Right renal pelvis (tissue), 4 donors: Measurements from ENCODE around the gene SLC24A3. TPM values are rescaled to one million over a fixed set of nuclear protein-coding genes. Genes with fewer than 3 reads are reported as not detected.
A peak's percentile ranks its signal among the peaks of the same experiment; 100 is the strongest.

Experiments
- DNase-seq, 4 donors: peaks; one replicate each; pipeline ENCODE4 v3.0.0-alpha.2; 2013; ENCODE audit warnings: low read depth in 4 of 4, low spot score in 3 of 4, missing footprints in 1 of 4
- polyA plus RNA-seq, 4 donors: library from polyadenylated mRNA; unstranded; fragments of 120-200 nt; gene quantifications; one replicate each; pipeline ENCODE4 v1.2.1, GENCODE V29; 2013; ENCODE audit not compliant: insufficient read length in 4 of 4

SLC24A3 gene
- polyA plus RNA-seq, 4 donors, result 4.5 to 5.9 (median 4.6) TPM

DNA sequence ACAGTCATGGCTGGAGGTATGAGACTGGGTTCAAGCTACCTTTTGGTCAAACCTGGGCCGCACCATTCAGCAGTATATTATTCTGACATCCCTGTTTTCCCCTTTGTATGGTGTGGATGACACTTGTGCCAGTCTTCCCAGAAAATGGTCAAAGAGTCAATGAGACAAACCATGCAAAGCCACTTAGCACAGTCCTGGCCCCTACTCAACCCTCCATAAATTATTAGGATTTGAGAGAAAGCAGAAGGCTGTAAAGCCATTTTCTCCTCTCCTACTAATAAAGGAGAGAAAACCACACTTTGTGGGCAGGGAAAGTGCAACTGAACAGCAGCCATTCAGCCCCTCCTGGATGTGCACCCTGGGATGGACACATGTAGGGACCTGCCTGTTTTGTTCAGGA is 236.2 kb downstream of the SLC24A3 start:
- no peak for DNase-seq

GRCh38 chr20:19449051-19449450 is 236.6 kb downstream of the SLC24A3 start:
- no peak for DNase-seq

DNA sequence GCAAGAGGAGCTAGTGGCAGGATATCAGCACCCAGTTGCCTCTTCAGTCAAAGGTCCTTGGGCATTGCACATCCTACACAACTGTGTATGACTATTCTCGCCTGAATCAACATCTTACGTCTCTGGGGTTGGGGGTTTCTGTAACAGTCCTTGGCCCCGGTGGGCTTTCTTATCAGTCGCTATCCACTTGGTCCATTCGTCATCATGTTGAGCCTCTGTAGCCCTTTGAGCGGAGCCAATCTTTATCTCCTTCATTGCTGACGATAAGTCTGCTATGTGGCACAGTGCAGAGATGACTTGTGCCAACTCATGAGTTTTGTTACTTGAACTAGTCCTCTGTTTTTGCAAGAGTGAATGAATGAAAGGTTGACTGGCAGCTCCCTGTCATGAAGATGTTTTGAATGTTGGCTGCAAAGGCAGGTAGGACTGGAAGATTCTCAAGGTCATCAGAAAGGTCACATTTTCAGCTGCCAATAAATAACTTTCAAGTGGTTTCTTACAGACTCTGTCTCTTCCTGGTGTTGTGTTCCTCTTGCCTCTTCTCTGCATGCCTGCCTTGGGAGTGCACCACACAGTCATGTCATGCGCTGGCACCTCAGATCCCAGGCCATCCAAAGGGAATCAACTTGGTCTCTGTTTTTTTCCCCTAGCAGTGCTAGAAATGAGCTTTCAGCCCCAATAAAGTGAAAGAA is 238.9 kb downstream of the SLC24A3 start:
- DNase-seq, result no peak

GRCh38 chr20:19451923-19452295 is 239.5 kb downstream of the SLC24A3 start:
- DNase-seq, result no peak

DNA sequence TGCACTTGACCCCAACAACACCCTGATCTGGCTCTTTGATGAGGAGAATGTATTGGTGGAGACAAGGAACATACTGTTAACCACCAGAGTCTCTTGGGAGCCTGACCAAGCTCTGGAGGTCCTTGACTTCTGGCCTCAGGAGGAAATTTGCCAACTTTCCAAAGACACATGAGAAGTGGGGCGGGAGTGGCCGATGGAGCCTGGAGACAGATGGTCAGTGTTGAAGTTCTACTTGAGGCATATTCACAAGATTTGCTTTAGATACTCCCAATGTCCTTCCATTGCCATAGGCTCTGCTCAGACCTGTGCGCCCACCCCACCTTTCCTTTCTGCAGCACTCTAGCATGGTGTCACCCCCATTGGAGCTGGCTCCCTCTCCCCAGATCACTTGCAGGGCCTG is 241.0 kb downstream of the SLC24A3 start:
- no peak for DNase-seq

DNA sequence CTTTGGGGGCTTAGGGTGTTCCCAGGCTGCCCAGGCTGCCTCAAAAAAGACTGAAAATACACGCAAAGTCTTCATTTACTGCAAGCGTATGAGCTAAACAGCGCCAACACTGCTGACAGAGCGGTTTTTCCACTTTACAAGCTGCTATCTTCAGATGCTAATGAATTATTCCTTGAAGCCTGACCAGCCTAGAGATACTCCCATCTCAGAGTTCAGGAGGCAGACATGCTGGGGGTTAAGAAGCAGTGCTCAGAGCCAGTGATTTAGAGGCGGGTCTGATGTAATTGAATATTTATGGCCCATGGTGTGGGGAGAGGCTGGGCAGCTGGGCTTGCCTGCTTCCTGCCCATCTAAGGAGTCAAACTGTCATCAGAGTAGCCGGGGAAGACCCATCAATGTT is 241.4 kb downstream of the SLC24A3 start:
- DNase-seq, result peak in 3 of 4 donors; percentile 34 to 68 (median 61)

DNA sequence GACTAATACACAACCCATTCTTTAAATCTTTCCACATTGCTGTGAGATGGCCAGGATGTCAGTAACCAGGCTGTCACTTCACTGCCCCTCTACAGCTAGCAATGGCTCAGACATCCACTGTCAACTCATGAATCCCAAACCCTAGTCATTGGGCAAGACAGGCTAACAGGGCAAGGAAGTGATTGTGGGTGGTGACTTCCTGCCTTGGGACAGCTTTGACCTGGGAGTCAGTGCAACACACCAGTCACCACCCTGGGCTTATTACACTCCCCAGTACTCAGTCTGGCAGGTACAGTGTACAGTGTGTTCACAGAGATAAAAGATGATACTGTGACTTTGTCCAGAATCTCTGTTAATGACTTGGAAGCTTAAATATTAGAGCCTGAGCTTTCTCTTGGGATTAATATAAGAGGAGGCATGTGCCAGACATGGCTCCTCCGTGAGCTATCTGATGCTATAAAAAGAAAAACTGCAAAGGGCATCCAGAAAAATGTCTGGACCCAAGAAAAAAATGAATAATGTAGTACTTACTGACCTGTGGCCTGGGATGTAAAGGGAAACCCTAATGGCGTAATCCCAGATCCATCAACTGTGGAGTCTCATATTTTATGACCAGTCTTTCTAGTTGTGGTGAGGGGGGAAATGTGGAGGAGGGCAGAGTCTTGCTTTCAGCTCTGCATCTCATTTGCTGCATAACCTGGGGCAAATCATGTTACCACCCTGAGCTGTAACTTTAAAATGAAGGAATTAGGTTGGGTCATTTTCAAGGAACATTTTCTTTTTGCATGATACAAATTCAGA is 244.4 kb downstream of the SLC24A3 start:
- DNase-seq, result peak in 2 of 4 donors; percentile 16 to 54

- no peak for DNase-seq
These were observed 245.2 kb downstream of the SLC24A3 start for GRCh38 chr20:19457611-19458010.

GRCh38 chr20:19460386-19460785 is 247.9 kb downstream of the SLC24A3 start:
- DNase-seq, result no peak

- no peak for DNase-seq
These were observed 250.0 kb downstream of the SLC24A3 start for GRCh38 chr20:19462491-19462890.

DNA sequence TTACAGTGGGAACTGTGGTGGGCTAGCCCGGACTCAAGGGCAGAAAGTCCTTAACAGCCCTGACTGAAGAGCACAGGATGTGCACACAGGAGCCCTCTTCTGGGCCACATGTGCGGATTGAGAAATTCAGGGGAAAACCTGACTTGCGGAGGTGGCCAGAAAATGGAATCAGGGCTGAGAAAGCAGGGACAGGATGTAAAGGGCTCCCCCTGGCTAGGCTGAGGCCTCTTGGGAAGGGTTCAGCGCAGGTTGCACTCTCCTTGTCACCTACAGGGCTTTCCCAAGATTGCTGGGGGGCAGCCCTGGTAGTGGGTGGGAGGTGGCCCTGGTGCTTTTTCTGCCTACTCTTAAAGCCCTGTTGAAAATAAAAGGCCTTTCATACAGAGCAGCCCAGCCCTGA is 251.2 kb downstream of the SLC24A3 start:
- no peak for DNase-seq

DNA sequence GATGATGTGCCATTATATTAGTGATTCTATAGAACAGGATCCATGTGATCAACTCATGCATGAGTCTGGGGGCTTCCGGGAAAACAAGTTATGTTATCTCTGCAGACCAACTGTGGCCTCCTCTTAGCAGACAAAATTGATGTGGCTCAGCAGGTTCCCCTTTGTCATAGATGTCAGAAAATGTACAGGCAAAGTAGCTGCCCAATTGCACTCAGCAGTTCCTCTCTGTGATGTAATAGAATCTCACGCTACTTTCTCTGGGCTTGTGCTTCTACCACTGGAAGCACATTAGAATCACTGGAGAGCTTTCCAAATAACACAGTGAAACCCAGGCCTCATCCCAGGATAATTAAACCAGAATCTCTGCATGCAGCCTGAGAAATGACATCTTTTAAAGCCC is 253.1 kb downstream of the SLC24A3 start:
- no peak for DNase-seq

DNA sequence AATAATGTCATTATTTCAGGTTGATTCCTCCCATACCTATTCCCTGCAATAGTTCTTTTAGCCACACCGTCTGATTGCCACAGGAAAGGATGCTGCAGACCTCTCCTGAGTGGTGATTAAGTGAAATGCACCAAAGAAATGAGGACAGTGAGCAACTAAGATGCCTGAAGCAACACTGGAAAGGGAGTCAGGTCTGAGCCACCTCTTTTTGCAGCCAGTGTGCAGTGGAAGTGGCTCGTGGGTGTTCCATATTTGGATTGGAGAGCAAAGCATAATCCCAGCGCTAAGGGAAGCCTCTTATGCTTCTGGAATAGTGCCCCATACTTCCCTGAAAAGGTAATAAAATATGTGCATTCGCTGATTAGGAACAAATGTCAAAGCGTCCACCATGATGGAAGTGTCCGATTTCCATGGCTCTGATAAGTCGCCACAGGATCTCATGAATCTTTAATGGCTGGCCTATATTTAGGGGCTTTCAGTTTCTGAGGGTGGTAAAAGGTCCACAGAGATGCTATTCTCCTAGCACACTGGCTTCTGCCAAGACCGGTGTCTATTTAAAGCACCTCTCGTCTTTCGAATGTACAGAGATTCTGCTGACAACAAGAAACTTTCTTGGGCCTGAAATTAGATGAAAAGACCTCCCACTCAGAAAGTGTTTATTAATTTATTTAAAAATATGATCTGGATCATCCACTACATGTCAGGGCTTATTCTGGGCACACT is 253.9 kb downstream of the SLC24A3 start:
- no peak for DNase-seq

GRCh38 chr20:19473216-19473921 is 260.9 kb downstream of the SLC24A3 start:
- no peak for DNase-seq

DNA sequence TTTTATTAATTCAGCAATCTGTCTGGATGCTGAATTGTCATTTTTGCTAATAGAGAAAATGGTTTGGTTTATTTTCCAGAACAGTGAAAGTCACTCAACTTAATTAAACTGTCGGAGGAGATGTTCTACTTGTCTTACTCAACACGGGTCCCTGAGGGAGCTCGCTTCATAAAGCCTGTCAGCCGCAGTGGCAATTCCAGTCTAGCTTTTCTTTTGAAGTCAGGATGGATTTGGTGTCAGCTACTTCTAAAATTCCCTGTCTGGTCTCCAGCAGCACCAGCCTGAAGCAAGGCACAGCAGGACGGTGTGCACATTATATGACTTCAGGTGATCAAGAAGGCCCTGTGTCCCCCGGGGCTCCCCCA is 261.5 kb downstream of the SLC24A3 start:
- peak in 1 of 4 donors; percentile 22 for DNase-seq

DNA sequence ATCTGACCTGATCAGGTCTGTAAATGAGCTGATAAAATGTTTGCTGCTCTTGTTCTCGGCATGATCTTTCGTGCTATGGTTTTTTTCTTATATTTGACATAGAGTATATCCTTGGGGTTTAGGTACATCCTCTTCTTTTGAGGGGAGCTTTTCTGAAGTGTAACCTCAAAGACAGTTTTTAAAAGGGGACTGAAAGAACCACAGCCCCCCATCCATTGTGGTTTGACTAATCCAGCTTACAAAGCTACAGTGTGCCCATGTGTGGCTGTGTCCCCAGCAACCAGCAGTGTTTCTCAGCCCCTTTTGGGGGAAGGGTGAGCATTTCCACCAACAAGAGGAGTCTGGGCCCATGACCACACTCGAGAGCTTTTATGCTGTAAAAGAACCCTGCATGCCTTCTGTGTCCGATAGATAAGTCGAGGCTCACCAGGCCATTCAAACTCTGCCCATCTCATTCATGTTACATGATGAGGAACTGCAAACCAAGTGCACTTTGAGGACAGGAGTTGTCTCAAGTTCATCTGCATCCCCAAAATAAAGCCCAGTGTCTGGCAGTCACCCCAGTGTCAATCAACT is 266.0 kb downstream of the SLC24A3 start:
- no peak for DNase-seq

GRCh38 chr20:19482726-19483125 is 270.3 kb downstream of the SLC24A3 start:
- no peak for DNase-seq

DNA sequence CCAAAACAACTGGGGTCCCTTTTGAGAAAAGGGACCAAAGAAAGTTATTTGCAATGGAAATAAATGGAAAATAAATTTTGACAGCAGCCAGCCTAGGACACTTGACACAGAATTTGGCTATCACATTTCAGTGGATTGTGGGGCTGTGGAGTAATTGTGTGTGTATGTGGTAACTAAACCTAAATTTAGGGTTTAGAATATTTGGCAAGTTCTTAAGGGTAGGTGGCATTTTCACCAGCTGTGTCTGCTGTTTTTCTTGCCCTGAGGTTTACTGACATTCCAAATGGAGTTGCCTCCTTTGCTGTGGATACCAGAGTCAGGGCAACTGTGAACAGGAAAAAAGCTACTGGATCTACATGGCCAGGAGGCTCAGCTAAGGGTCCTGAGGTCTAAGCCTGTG is 270.9 kb downstream of the SLC24A3 start:
- no peak for DNase-seq

- no peak for DNase-seq
These were observed 274.0 kb downstream of the SLC24A3 start for GRCh38 chr20:19486446-19486845.

DNA sequence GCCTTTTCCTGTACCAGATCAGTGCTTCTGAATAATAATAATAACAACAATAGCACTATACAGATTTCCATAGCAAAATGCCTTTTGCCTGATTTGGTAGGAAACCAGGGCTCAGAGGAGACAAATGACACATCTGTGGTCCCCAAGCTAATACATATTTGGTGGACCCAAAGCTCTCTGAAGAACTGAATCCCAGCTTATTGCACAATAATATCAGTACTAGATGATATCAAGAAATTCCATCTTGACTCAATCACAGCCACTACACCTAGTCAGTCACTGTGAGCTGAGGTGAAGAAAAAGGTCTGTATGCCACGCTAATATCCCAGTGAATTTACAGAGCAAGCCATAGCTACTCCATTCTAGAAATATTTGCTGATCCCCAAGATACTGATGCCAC is 275.0 kb downstream of the SLC24A3 start:
- DNase-seq, result no peak

GRCh38 chr20:19491241-19491640 is 278.8 kb downstream of the SLC24A3 start:
- DNase-seq, result no peak
